GM19455 (cell line): Measurements from ENCODE around the gene CDC73.
"Not testable (repeated sequence)": the region's sequence is repeated elsewhere in the genome, so short reads cannot be mapped to it uniquely, and the experiment has no call there.

ENCODE experiments used
- ATAC-seq: cut with Tn5 transposase; IDR thresholded peaks from one replicate; pipeline ENCODE4 v1.9.1; 2021; ENCODE audit not compliant: unreplicated experiment

CDC73 gene

DNA sequence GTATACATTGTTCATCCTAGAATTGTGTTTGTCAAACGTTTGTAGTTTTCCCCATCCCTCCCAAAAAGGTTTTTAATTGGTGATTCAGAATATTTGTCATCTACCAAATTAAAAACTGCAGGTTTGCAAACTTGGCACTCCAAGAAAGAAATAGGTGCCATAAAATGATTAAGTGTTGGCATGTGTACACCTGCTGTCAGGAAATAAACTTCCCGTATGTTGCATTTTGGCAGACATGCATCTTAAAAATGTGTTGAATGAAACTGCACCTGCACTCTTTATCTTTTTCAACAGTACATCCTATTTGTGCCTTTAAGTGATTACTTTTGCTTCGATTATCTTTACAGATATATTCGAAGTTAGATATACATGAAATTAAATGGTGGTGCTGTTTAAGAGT lies 57.3 kb downstream of the CDC73 start:
- no peak for ATAC-seq

DNA sequence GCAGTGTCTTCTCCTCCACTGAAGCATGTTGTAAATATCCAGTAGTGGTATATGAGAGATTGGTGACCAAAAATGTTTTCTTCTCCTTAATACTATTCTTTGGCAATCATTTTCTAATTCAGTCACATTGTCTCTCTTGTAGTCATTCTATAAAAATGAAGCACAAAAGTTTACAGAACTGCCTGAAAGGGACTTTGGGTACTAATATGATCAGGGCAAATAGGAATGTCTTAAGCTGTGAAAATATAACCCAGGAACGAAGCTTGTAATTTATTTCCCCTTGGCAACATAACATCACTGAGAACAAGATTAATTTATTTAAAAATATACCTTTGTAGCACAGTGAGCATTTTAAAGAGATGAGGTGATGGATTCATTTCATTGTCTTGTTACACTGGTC lies 59.7 kb downstream of the CDC73 start:
- ATAC-seq = no peak

DNA sequence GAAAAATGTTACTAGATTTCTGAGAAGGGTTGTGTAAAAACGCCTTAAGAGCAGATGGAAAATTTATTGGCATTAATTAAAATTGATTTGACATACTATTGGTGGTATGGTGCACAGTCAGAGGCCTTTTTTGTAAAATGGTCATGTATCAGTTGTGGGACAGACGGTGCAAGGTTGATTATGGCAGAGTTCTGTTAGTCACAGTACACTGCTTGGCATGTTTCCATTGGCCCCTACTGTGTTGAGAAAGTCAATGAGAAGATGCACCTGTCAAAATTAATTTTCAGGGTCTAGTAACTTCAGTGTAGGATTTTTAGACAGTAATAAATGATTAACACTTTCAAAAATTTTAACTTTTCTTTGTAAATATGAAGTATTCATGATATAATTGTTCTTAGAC lies 60.2 kb downstream of the CDC73 start:
- ATAC-seq = no peak

DNA sequence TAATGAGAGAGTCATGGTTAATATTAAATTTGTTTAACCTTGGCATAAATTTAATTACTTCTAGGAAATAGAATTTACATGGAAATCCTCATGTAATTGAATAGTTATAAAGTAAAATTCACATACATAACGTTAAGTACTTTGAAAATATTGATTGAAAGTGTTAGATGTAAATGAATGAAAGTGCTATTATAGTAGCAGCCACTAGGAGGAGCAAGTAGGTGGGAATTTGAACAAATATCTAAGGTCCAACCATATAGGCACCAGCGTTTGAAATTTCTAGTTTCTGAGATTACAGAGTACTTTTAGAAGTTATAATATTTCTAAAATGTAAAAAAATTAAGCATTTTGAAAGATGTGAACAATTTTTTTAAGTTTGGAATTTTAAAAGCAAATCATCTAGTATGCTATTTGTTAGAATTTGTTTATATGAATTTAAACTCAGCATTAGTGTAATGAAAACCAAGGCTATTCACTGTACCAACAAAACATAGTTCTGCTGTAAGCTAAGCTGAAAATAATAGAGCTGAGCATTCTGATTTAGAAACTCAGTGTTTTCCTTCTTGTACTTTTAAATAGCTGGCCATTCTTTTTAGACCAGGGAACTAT lies 61.3 kb downstream of the CDC73 start:
- peak; percentile 84 for ATAC-seq

DNA sequence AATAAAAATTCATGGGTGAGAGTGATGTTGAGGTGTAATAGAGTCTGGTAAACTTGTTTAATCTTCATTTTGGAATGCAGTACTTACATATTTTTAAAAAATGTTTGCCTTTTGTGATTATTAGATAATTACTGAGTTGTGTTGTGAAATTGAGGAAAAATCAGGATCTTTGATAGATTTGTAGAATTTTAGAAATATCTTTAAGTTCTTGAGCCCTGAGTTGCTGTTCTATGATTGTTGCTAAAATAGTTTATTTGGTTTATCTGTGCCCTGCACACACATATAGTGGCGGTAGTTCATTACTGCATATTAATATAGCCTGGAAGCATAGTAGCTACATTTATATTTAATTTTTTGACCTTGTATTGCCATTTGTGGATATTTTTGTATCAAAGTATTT lies 62.9 kb downstream of the CDC73 start:
- ATAC-seq = no peak

DNA sequence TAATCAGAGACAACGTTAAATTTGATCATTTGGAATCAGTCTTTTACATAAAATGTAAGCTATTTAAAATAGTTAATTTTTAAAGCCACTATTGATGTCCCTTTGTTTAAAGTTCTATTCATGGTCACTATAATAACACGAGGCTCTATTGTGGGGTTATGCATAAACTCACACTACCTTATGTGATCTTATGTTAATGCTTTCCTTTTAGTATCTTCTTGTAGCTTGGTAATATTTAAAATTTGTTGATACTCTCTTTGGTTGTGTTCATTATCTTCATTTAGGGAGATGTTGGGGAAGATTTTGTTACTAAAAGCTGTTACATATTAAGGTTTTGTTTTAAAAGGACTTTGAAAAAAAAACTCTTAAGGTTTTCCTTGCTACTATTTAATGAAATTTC lies 63.4 kb downstream of the CDC73 start:
- ATAC-seq = no peak

DNA sequence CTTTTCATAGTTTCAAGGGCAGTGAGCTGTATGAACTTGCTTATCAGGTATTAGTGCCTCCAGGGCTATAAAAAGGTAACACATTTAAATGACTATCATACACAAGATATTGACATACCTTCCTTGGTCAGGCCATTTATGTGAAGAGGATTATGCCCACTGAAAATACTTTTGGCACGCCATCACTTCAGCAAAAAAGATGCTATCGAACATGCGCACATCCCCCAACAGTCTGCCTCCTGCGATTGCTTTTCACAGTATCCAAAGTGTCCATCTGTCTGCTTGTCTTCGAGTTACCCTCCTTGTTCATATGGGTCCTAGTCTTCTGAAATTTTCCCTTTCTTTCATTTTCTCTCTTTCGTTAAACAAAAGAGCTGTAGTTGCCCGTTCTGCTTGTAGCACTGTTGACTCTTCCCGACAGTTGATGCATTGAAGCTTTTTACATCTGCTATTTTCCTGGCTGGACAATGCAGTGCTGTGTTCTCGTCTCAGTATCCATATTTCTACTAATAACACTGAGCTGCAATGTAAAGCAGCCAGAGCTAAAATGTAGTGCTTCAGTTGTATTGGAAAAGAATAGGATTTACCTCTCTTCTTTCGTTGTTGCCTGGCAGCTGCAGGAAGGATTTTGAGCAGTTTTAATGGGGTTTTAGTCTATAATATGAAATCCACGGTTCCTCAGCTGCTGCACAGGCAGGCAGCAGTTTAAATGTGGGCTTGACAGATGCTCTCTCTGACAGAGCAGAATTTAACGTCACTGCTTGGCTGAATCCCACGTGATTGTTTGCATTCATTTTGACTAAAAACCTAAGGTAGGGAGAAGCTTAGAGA lies 64.3 kb downstream of the CDC73 start, which contains the start of gene B3GALT2:
Gene B3GALT2, minus strand, starts transcription at position 713 of the 831 bp plus-strand sequence. CDS start 5,051 bp downstream, outside the sequence.
- ATAC-seq = no peak

DNA sequence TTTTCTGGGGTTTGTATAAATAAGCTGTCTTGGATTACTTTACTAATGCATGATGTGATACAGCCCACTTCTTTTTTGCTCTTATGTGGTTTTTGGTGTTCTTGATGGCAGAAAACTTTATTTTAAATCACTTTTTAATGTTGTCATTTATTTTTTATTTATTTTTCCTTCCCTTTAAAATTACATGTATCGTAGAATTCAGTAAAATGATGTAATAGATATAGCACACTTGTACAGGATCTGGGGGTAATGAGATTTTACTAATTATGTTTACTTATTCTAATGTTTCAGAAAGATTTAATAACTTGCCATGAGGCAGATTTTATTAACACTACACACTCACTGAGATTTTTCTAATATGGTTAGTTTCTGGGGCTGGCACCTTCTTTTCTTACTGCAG lies 65.3 kb downstream of the CDC73 start:
- ATAC-seq = no peak

DNA sequence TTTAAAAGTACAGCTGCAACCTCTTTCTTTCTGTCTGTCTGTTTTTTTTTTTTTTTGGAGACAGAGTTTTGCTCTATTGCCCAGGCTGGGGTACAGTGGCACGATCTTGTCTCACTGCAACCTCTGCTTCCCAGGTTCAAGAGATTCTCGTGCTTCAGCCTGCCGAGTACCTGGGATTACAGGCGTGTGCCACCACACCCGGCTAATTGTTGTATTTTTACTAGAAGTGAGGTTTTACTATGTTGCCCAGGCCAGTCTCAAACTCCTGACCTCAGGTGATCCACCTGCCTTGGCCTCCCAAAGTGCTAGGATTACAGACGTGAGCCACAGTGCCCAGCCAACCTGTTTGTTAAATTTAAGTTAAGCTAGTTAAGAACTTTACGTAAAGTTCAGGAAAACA lies 67.1 kb downstream of the CDC73 start:
- ATAC-seq = not testable (repeated sequence)

DNA sequence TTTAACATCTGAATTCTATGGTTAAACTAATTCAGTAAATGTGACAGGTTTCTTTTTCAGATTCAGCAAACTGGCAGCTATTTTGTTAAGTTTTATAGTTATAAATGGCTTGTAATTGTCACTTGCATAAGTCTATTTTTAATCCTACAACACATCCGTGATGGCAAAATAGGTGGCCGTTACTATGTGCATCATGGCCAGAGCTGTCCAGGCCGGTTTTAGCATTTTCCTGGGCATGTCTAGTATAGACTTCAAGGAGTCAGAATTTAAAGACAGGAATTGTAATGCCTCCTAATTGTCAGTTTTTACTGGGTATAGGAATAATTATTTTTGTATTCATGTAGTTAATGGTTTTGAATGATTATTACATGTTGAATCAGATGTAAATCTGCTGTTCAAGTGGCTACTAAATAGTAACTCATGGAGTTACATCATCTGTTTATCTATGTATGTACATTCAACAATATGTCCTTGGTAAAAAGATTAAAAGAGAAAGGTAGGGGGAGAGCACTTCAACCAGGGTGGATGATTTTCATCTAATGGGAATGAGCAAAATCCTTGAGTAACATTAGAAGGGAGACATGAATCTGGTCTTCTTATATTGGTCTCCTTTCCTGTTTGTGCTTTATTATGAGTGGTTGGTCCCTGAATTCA lies 67.7 kb downstream of the CDC73 start:
- no peak for ATAC-seq

DNA sequence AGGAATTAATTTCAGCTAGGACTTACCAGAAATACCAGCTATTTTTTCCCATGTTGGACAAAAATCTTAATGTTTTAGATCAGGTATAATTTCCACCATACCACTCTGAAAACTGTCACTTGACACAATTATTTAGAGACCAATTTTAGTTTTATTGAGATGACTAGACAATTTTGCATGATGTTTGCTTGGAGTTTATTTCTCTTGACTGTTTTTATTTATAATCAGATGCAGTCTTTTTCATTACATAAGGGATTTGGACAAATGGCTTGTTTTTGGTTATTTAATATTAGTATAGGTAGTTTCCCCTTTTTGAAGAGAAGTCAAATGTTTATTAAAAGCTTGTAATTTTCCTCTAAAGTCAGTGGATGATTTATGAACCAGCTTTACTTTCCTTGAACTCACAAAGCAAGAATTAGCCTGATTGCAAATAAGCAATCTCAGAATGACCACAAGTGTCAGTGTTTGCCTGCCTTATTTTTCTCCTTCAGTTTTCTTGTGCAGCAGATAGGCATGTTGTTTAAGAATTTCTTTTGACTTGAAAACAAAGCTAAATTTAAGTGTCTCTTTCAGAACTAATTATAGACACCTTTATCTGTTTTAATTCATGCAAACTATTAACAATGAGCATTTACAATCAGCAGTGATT lies 68.4 kb downstream of the CDC73 start:
- no peak for ATAC-seq

DNA sequence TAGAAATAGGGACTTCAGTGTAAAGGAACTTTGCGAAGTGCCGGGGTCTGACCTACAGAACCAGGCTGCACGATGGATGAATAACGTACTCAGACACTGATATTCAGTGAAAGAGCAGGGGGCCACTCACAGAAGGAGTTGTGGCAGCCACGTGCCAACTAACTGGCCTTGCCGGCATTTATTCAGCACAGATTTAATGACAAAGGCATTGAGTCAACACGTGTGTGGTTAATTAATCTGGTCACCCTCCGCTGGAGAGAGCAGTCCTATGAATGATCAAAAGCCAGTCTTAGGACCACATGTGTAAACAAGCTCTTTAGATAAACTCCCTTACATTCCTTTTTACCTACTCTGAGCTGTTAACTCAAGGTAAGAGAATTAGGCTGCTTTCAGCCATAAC lies 70.8 kb downstream of the CDC73 start:
- no peak for ATAC-seq

DNA sequence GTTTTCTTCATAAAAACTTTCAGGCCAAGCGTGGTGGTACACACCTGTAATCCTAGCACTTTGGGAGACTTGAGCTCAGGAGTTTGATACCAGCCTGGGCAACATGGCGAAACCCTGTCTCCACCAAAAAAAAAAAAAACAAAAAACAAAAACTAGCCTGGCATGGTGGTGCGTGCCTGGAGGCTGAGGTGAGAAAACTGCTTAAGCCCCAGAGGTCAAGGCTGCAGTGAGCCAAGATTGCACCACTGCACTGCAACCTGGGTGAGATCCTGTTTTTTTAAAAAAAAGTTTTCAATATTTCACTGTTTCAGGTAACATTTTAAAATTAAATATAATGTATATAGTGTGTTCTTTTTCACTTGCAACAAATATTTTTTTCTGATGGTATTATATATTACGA lies 78.1 kb downstream of the CDC73 start:
- no peak for ATAC-seq

DNA sequence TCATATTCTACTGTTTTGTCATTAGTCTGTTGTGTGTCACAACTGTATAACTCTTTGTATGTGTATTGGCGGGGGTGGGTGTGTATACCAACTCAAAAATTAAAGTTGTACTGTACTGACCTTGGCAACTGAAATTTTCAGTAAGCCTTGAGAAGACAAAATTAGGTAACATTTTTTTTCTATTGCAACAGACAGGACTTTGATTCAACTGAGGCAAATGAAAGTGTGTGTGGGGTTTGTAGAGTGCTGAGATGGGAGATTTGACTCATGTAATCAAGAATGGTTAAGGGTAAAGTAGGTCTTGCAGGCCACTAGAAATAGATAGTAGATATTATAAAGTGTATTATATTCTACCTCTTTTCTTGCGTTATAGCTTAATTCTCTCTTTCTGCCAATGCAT lies 79.2 kb downstream of the CDC73 start:
- ATAC-seq = no peak

DNA sequence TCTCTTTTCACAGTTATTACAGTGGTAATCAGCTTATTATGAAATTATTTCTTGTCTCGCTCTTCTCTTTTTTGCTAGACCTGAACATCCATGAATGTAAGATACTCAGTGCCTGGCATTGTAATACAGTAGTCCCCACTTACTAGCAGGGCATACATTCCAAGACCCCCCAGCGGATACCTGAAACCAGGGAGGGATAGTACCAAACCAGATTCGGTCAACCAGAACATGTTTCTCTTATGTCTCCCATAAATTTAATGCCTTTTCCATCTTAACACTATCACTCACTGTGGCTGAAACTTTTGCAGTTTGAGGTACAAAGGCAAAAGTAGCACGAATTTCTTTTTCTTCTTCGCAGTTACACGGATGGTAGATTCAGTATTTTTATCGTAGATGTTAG lies 89.2 kb downstream of the CDC73 start:
- ATAC-seq = no peak

DNA sequence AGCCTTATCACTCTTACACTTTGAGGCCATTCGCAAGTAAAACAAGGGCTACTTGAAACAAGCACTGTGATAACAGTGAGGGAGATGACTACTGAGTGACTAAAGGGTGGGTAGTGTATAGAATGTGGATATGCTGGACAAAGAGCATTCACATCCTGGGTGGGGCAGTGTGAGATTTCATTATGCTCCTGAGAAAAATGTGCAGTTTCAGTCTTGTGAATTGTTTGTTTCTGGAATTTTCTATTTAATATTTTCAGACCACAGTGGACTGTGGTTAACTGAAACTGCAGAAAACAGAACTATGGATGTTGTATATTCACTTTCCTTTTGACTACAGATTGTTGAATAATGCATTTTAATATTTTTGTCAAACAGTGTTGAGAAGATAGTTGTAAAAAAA lies 89.7 kb downstream of the CDC73 start:
- peak; percentile 67 for ATAC-seq

DNA sequence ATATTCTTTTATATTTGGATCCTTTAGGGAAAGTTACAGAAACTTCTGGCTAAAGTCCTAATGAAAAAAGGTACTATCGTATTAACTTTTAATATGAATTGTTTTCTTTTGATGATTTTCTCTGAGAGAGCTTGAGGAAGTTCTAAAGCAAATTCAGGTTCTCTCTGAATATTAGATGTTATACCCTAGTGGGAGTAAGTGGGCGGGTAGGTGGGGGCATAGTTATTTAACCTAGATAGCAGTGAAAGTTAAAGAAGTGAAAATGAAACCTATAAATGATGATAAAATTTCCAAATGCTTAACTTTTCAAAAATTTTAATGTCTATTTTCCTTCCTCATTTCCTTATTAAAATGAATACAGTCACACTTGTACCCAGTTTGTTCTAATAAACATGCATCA lies 90.8 kb downstream of the CDC73 start:
- ATAC-seq = no peak

DNA sequence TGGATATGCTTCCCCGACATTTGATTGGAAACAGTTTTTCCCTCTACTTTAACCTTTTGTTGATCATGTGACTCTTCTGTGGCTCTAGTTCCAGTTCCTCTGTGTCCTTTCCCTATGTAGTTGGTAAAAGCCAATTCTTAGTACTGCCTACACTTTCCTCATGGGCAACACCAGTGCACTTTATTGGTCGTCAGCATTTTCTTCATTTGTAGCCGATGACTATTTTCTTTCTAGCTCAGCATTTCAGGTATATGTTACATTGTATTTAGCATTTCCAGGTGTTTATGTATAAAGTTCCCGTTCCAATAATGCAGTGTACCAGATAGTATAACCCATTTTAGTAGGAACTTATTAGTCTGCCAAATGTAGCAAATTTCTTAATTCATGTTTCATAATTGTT lies 92.2 kb downstream of the CDC73 start:
- no peak for ATAC-seq

DNA sequence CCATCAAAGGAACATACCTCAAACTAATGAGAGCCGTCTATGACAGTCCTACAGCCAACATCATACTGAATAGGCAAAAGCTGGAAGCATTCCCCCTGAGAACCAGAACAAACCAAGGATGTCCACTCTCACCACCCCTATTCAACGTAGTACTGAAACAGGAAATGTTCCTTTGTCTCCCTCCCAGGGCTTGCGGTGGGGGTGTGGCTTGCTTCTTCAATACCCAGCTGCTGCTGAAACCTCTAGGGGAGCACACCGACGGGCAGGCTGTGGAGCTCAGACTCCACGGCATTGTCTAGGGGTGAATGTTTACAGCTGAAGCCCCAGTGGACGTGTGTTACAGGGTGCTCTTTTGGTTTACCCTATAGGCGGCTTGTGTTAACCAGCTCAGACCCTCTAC lies 95.1 kb downstream of the CDC73 start:
- ATAC-seq = peak; percentile 66

DNA sequence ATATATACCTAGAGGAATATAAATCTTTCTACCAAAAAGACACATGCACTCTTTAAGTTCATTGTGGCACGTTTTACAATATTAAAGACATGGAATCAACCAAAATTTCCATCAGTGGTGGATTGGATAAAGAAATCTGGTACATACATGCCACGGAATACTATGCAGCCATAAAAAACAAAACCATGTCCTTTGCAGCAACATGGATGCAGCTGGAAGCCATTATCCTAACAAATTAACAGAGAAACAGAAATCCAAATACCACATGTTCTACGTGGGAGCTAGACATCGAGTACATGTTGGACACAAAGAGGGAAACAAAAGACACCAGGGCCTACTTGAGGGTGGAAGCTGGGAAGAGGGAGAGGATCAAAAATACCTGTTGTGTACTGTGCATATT lies 97.6 kb downstream of the CDC73 start:
- no peak for ATAC-seq

DNA sequence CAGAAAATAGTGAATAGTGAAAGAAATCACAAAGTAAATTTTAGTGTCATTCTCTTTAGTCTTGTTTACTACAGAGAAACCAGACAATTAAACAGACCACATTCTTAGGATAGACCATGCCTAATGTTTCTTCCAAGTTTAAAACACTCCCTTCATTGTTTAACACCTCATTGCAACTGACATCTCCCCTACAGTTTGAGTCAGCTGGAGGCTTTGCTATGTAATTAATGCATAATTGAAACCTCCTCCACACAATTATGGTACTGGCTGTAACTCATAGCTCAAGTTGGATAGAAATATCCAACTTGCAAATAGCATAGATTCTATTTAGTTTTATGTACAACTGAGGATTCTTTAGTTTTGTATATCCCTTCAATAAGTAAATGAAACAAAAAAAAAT lies 99.8 kb downstream of the CDC73 start:
- no peak for ATAC-seq
